IPS DF 6.9 (cell line): ENCODE measurements around the gene TRAPPC6A.
"Not testable (repeated sequence)": the region's sequence is repeated elsewhere in the genome, so short reads cannot be mapped to it uniquely, and the experiment has no call there.

ENCODE experiments used
- DNase-seq: peaks from one replicate; pipeline ENCODE4 v3.0.0-alpha.2; 2013; ENCODE audit warnings: low read depth, low spot score
- H3K27ac ChIP-seq: one replicate; pipeline ENCODE4 v1.5.1; 2013; ENCODE audit warnings: low read length, control low read depth
- H3K27me3 ChIP-seq: 2 replicates; pipeline ENCODE4 v1.6.1; 2013; ENCODE audit warnings: mild to moderate bottlenecking, low read length; ENCODE audit not compliant: control insufficient read depth, insufficient read depth
- H3K36me3 ChIP-seq: 2 replicates; pipeline ENCODE4 v1.6.1; 2013; ENCODE audit warnings: low read length; ENCODE audit not compliant: control insufficient read depth, insufficient read depth
- H3K4me1 ChIP-seq: 2 replicates; pipeline ENCODE4 v1.6.1; 2013; ENCODE audit warnings: low read length; ENCODE audit not compliant: control insufficient read depth, insufficient read depth
- H3K4me3 ChIP-seq: 2 replicates; pipeline ENCODE4 v1.5.1; 2013; ENCODE audit warnings: mild to moderate bottlenecking, low read length
- H3K9me3 ChIP-seq: 2 replicates; pipeline ENCODE4 v1.6.1; 2013; ENCODE audit warnings: low read length, inconsistent platforms; ENCODE audit not compliant: control insufficient read depth, insufficient read depth
- WGBS: extraction: QIAGEN DNeasy Blood & Tissue Kit; methylation state at CpG from one replicate; pipeline ENCODE4 v1.1.7; 2013; ENCODE audit warnings: mixed read lengths, missing lambda C conversion rate; ENCODE audit not compliant: insufficient read length, insufficient coverage; 5-methylcytosine and 5-hydroxymethylcytosine counted together

Gene TRAPPC6A

DNA sequence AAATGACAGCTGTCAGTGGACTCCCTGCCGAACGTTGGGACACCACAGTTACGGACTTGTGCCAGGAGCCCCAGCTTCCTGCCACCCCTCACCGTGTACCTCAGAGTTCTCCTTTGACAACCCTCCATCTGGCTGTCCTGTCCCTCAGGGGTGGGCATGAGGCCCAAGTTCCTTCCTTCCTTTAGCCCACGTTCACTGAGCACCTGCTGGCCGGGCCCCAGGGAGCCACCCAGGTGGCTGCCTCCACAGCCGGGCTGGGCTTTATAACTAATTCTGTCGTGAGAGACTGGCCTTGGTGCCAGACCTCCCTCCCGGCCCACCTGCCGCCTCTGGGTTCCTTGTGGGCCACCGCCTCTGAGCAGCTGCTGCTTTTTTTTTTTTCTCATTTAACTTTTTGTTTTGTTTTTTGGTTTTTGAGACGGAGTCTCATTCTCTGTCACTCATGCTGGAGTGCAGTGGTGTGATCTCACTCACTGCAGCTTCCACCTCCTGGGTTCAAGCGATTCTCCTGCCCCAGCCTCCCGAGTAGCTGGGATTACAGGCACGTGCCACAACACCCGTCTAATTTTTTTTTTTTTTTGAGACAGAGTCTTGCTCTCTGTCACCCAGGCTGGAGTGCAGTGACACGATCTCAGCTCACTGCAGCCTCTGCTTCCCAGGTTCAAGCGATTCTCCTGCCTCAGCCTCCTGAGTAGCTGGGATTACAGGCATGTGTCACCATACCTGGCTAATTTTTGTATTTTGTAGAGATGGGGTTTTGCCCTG, 59.3 kb downstream of the TRAPPC6A start:
- H3K4me3 ChIP-seq, H3K27ac ChIP-seq, H3K36me3 ChIP-seq, DNase-seq, H3K27me3 ChIP-seq, H3K9me3 ChIP-seq, H3K4me1 ChIP-seq: not testable (repeated sequence)
- WGBS = no CpG with 5 or more reads among the region's 18 CpGs

DNA sequence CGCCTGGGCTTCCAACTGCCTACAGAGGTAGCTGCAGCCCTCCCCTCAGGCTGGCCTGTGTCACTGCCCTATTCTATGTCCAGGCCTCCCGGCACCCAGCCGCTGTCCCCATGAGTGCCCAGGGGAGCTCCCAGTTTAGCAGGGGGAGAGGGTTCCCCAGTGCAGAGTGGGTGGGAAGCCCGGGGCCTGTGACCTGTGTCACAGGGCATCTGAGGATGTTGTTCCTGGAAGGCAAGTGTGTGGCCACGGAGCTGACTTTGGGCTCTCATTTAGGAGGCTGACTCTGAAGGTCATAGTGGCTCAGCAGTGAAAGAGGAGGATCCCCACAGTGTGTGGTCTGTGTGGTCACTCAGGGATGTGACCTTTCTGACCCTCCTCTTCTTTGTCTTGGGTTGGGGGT, 59.9 kb downstream of the TRAPPC6A start:
- no peak for DNase-seq
- no peak overlapping the region for H3K27ac ChIP-seq
- no peaks in the 10 kb centered on the region for H3K9me3 ChIP-seq
- no peaks in the 10 kb centered on the region; the same call in 1 of the 2 replicates for H3K4me1 ChIP-seq
- no peaks in the 10 kb centered on the region for H3K36me3 ChIP-seq
- H3K27me3 ChIP-seq = no peaks in the 10 kb centered on the region
- no CpG with 5 or more reads among the region's 5 CpGs for WGBS
- H3K4me3 ChIP-seq = no peak overlapping the region

DNA sequence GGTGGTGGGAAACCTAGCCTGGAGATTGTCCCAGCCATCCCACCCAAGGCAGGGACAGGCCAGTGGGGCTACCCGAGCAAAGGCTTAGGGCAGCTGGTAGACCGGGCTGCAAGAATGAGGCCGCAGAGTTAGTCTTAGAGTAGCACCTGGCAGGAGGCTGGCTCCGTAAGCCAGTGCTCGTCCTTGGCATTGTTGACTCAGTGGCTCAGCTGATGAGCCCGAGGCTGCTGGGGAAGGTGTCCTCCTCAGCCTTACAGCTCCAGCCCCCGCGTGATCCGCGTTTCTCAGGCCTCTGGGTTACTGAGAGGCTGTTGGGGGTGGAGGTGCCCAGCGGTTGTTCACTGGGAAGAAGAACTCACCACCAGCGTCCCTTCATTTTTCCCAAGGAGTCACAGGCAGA, 60.4 kb downstream of the TRAPPC6A start:
- no peaks in the 10 kb centered on the region for H3K36me3 ChIP-seq
- H3K9me3 ChIP-seq = no peaks in the 10 kb centered on the region
- no peak for DNase-seq
- no CpG with 5 or more reads among the region's 12 CpGs for WGBS
- no peaks in the 10 kb centered on the region for H3K27me3 ChIP-seq
- H3K4me3 ChIP-seq = no peak overlapping the region
- H3K27ac ChIP-seq = no peak overlapping the region
- H3K4me1 ChIP-seq = no peaks in the 10 kb centered on the region; the same call in 1 of the 2 replicates

DNA sequence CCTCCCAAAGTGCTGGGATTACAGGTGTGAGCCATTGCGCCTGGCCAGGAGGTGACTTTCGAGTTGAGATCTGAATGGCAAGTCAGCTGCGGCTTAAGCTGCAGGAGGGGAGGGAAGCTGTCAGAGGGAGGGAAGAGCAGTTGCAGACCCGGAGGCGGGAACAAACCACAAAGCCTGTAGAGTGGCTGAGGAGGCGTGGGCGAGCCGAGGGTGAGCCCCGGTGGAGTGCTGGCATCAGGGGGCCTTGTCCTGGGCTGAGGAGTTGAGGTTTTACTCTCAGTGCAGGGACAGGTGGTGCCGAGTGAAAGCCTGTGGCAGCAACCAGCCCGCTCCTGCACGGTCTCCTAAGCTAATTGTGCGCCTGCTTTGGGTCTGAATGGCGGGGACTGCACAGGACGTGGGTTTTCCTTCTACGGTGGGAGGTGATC, 60.9 kb downstream of the TRAPPC6A start:
- H3K9me3 ChIP-seq = no peaks in the 10 kb centered on the region
- no CpG with 5 or more reads among the region's 16 CpGs for WGBS
- no peak overlapping the region for H3K4me3 ChIP-seq
- H3K27me3 ChIP-seq = no peaks in the 10 kb centered on the region
- H3K36me3 ChIP-seq = no peaks in the 10 kb centered on the region
- H3K4me1 ChIP-seq = no peaks in the 10 kb centered on the region
- no peak overlapping the region for H3K27ac ChIP-seq
- DNase-seq = no peak

DNA sequence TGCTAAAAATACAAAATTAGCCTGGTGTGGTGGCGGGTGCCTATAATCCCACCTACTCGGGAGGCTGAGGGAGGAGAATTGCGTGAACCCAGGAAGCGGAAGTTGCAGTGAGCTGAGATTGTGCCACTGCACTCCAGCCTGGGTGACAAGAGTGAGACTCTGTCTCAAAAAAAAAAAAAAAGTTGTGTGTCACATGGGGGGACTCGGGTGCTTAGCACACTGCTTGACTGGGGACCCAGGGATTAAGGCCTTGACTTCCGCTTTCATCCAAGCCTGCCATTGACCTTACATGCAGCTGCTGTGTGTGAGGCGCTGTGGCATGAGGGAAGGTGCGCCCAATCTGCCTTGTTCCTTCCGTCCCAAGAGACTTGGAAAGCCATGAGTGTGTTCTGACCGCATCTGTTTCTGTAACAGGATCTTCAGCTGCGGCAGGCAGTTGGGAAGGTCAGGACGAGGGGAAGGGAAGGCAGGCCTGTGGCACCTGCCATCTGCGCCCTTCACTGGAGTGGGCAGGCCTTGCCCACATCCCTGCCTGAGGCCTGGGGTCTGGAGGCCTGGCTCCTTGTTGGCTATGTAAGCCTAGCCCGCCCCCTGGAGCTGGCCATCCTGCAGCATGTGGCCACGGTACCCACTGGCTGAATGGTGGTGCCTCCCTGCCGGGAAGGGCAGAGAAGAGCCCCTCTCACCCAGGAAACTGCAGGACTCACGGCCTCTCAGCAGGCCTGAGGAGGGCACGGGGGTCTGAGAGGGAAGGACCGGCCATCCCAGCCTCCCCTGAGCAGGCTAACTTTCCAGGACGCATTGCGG, 62.0 kb downstream of the TRAPPC6A start:
- H3K27ac ChIP-seq = no peak overlapping the region
- DNase-seq = no peak
- no peaks in the 10 kb centered on the region for H3K36me3 ChIP-seq
- no peaks in the 10 kb centered on the region for H3K4me1 ChIP-seq
- WGBS = no CpG with 5 or more reads among the region's 21 CpGs
- H3K27me3 ChIP-seq = no peaks in the 10 kb centered on the region
- no peak overlapping the region for H3K4me3 ChIP-seq
- H3K9me3 ChIP-seq = no peaks in the 10 kb centered on the region

DNA sequence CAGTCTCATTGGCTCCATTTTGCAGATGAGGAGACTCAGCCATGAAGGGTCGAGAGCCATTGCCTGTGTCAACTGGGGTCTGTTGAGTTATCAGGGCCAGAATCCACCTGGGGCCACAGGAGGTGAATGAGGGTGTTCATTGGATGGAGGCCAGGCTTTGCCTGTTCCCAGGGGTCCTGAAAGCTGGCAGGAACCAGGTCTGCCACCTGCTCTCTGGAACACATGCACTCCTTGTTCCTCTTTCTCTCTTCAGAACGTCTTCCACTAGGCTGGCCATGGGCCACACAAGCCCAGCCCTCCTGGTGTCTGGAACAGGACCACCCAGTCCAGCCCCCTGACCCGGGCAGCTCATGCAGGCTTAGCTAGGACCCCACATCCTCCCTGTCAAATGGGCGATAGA, 63.9 kb downstream of the TRAPPC6A start:
- WGBS = no CpG with 5 or more reads among the region's 4 CpGs
- Histone ChIP-seq H3K27me3 (no peaks in the 10 kb centered on the region), H3K4me1 (no peaks in the 10 kb centered on the region), H3K36me3 (no peaks in the 10 kb centered on the region), H3K9me3 (no peaks in the 10 kb centered on the region), H3K27ac (no peak overlapping the region), H3K4me3 (no peak overlapping the region)
- DNase-seq = no peak

DNA sequence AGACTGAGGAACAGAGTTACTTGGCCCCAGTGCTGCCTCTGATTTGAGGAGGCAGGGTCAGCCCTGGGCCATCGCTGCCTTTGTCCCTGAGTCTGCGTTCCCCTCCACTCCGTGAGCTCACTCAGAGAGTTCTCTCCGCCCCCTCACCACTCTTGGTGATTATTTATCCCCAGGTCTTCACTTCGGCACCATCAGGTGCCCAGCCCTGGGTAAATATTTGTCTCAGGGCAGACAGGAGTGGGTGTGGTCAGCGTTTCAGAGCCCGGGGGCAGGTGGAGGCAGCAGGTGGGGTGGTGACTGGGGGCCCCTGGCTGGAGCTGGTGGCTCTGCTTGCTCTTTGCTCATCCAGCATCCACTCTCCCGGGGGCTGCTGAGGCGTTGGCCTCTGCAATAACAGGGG, 64.4 kb downstream of the TRAPPC6A start:
- Histone ChIP-seq H3K27me3 (no peaks in the 10 kb centered on the region), H3K4me3 (no peak overlapping the region), H3K9me3 (no peaks in the 10 kb centered on the region), H3K36me3 (no peaks in the 10 kb centered on the region), H3K4me1 (no peaks in the 10 kb centered on the region), H3K27ac (no peak overlapping the region)
- DNase-seq = no peak
- WGBS = no CpG with 5 or more reads among the region's 9 CpGs
